ENCODE results near the gene OSCP1. TPM values are rescaled to one million over a fixed set of nuclear protein-coding genes. Genes with fewer than 3 reads are reported as not detected.

The OSCP1 gene
- total RNA-seq, 1 experiment from 2014 or later, result 5.5 TPM

DNA sequence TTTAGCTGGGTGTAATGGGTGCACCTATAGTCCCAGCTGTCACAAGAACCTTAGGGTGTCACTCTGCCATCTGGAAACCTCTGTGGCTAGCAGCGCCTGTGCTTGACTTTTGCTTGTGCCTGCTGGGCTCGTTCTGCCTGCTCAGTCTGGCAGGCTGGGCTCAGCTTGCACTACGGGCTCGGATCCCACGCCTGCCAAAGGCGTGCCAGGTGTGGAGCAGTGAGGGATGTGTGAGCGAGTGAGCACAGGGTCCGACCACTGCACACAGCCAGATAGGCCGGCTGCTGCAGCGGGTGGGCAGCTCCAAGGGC, 49.8 kb downstream of the OSCP1 start:
- DNase-seq (ENCODE audit: low read depth, low spot score) (no peak), ATAC-seq (no peak)
- Histone ChIP-seq H3K27me3 (ENCODE audit: control insufficient read depth, insufficient read depth, low read length) (no peaks in the 10 kb centered on the region), H3K4me3 (ENCODE audit: low read depth in 2 of 2, low read length in 2 of 2) (no peak overlapping the region), H3K4me1 (ENCODE audit: control insufficient read depth, insufficient read depth, low read length) (no peaks in the 10 kb centered on the region), H3K27ac (ENCODE audit: low read length) (no peak overlapping the region), H3K9me3 (ENCODE audit: control insufficient read depth, insufficient read depth, low read depth, low read length) (no peaks in the 10 kb centered on the region), H3K36me3 (ENCODE audit: control insufficient read depth, insufficient read depth, low read length) (no peaks in the 10 kb centered on the region)
- BruUV-seq (replicated peaks), result no TSS peak
- in situ Hi-C loops (cut with HindIII; ENCODE audit: low pct_unique_long_range_greater_than_20kb, low sequenced_read_pairs), result no loop called here
- TF ChIP-seq, protein P1, sequence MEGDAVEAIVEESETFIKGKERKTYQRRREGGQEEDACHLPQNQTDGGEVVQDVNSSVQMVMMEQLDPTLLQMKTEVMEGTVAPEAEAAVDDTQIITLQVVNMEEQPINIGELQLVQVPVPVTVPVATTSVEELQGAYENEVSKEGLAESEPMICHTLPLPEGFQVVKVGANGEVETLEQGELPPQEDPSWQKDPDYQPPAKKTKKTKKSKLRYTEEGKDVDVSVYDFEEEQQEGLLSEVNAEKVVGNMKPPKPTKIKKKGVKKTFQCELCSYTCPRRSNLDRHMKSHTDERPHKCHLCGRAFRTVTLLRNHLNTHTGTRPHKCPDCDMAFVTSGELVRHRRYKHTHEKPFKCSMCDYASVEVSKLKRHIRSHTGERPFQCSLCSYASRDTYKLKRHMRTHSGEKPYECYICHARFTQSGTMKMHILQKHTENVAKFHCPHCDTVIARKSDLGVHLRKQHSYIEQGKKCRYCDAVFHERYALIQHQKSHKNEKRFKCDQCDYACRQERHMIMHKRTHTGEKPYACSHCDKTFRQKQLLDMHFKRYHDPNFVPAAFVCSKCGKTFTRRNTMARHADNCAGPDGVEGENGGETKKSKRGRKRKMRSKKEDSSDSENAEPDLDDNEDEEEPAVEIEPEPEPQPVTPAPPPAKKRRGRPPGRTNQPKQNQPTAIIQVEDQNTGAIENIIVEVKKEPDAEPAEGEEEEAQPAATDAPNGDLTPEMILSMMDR (IDR thresholded peaks at IDR 0.05), result no peak
- ChIA-PET POLR2A (no interaction called here), CTCF (interaction anchor here (0.7 to 1.0 kb wide), 2 partner anchors 28 to 31 kb away, joined by 5 to 15 read pairs; no protein-coding TSS in a partner anchor)
- intact Hi-C loops (cut with micrococcal nuclease; ENCODE audit: unreplicated experiment), result no loop called here

- TF ChIP-seq POLR2AphosphoS5 (IDR thresholded peaks at IDR 0.05; ENCODE audit: low read depth, low read length) (no peak), TCF7L2 (IDR thresholded peaks at IDR 0.05; ENCODE audit: low read depth, low read length) (no peak), SIN3A (IDR thresholded peaks at IDR 0.05; ENCODE audit: borderline replicate concordance, insufficient read depth, low read depth, low read length) (no peak)
- TF ChIP-seq, protein P2, sequence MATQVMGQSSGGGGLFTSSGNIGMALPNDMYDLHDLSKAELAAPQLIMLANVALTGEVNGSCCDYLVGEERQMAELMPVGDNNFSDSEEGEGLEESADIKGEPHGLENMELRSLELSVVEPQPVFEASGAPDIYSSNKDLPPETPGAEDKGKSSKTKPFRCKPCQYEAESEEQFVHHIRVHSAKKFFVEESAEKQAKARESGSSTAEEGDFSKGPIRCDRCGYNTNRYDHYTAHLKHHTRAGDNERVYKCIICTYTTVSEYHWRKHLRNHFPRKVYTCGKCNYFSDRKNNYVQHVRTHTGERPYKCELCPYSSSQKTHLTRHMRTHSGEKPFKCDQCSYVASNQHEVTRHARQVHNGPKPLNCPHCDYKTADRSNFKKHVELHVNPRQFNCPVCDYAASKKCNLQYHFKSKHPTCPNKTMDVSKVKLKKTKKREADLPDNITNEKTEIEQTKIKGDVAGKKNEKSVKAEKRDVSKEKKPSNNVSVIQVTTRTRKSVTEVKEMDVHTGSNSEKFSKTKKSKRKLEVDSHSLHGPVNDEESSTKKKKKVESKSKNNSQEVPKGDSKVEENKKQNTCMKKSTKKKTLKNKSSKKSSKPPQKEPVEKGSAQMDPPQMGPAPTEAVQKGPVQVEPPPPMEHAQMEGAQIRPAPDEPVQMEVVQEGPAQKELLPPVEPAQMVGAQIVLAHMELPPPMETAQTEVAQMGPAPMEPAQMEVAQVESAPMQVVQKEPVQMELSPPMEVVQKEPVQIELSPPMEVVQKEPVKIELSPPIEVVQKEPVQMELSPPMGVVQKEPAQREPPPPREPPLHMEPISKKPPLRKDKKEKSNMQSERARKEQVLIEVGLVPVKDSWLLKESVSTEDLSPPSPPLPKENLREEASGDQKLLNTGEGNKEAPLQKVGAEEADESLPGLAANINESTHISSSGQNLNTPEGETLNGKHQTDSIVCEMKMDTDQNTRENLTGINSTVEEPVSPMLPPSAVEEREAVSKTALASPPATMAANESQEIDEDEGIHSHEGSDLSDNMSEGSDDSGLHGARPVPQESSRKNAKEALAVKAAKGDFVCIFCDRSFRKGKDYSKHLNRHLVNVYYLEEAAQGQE (IDR thresholded peaks at IDR 0.05; ENCODE audit: insufficient read depth in 1 of 2, low read depth in 2 of 2, low read length in 1 of 2), result no peak
- TF ChIP-seq, protein P1 (IDR thresholded peaks at IDR 0.05), result no peak
- ChIA-PET CTCF (interaction anchor here (0.6 kb wide), 1 partner anchor 174 kb away, joined by 10 read pairs; no protein-coding TSS in a partner anchor), POLR2A (interaction anchor here (0.6 to 0.7 kb wide), 2 partner anchors 26 to 52 kb away, joined by 3 to 4 read pairs; partner anchors contain the start of gene OSCP1)
- no peaks in the 10 kb centered on the region for H3K27me3 ChIP-seq (ENCODE audit: control insufficient read depth, insufficient read depth, low read length)
- peak overlapping the region; percentile 80 to 93; a peak in 3 of 4 replicates for H3K4me3 ChIP-seq (ENCODE audit: low read depth in 2 of 2, low read length in 2 of 2)
- no TSS peak for BruUV-seq (replicated peaks)
- DNase-seq (ENCODE audit: low read depth, low spot score) (no peak), ATAC-seq (no peak)
- intact Hi-C loops (cut with micrococcal nuclease; ENCODE audit: unreplicated experiment), result no loop called here
- H3K9me3 ChIP-seq (ENCODE audit: control insufficient read depth, insufficient read depth, low read depth, low read length), result no peaks in the 10 kb centered on the region
- in situ Hi-C loops (cut with HindIII; ENCODE audit: low pct_unique_long_range_greater_than_20kb, low sequenced_read_pairs), result no loop called here
- no peaks in the 10 kb centered on the region for H3K4me1 ChIP-seq (ENCODE audit: control insufficient read depth, insufficient read depth, low read length)
- H3K27ac ChIP-seq (ENCODE audit: low read length), result peak overlapping the region; percentile 79
- no peaks in the 10 kb centered on the region for H3K36me3 ChIP-seq (ENCODE audit: control insufficient read depth, insufficient read depth, low read length)
These were observed 51.8 kb downstream of the OSCP1 start for GRCh38 chr1:36398370-36398977.
